Stimulated activated effector memory CD8-positive, alpha-beta T cell treated with anti-CD3 and anti-CD28 coated beads, Interleukin-12 subunit alpha, Interleukin-12 subunit beta, amount 100 ng/mL, for 72 hours (primary cell): ENCODE data around the gene ZNF217.
"Not testable (repeated sequence)": the region's sequence is repeated elsewhere in the genome, so short reads cannot be mapped to it uniquely, and the experiment has no call there.

ENCODE experiments used
- ATAC-seq: fragments of 150-1000 bp; cut with Tn5 transposase; 2 replicates; pipeline ENCODE4 v1.10.0; 2021
- DNase-seq, 2 donors: peaks; one replicate each; pipeline ENCODE4 v3.0.0; 2021 to 2022; ENCODE audit warnings: low spot score in 2 of 2
- H3K27ac Mint-ChIP-seq: one replicate; pipeline ENCODE4 v1.8.0; 2022; ENCODE audit warnings: mild to moderate bottlenecking, mixed read lengths
- H3K36me3 Mint-ChIP-seq: one replicate; pipeline ENCODE4 v1.8.0; 2022; ENCODE audit warnings: mild to moderate bottlenecking, mixed read lengths
- H3K4me1 Mint-ChIP-seq: one replicate; pipeline ENCODE4 v1.8.0; 2022; ENCODE audit warnings: mixed read lengths
- H3K4me3 Mint-ChIP-seq: one replicate; pipeline ENCODE4 v1.8.0; 2022; ENCODE audit warnings: mild to moderate bottlenecking, mixed read lengths
- H3K9me3 Mint-ChIP-seq: one replicate; pipeline ENCODE4 v1.8.0; 2022; ENCODE audit warnings: mixed read lengths

Gene ZNF217

DNA sequence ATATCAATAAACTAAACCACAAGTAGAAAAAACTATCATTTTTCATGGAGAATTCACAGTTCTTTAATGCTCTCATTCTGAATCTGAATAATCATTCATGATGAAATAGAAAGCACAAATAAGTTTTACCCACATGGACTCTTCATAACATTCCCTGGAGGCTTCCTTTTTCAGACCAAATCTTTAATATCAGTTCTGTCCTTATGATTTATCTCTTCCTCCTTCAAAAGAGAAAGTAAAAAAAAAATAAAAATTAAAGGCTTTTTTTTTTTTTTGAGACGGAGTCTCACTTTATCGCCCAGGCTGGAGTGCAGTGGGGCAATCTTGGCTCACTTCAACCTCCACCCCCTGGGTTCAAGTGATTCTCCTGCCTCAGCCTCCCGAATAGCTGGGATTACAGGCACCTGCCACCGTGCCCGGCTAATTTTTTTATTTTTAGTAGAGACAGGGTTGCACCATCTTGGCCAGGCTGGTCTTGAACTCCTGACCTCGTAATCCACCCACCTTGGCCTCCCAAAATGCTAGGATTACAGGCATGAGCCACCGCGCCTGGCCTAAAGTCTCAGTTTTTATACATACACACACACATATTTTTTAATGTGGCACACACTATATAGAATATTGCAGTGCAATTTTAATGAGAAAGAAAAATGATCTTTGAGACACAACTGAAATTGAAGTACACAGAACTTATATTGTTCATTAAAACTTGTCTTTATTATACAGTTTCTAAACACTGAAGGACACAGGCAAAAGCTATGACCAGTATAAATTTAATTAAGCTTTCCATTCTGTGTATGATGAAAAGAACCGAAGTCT lies 31.9 kb upstream of the ZNF217 start:
- H3K4me3 Mint-ChIP-seq = no peak overlapping the region
- DNase-seq (no peak), ATAC-seq (no peak)
- no peaks in the 10 kb centered on the region for H3K36me3 Mint-ChIP-seq
- H3K4me1 Mint-ChIP-seq = peaks cover 30% of the 10 kb centered on the region
- no peak overlapping the region for H3K27ac Mint-ChIP-seq
- no peaks in the 10 kb centered on the region for H3K9me3 Mint-ChIP-seq

GRCh38 chr20:53624927-53625250 lies 31.2 kb upstream of the ZNF217 start:
- ATAC-seq, H3K4me3 Mint-ChIP-seq, H3K9me3 Mint-ChIP-seq, H3K36me3 Mint-ChIP-seq, DNase-seq, H3K27ac Mint-ChIP-seq: not testable (repeated sequence)
- peaks cover 30% of the 10 kb centered on the region for H3K4me1 Mint-ChIP-seq

GRCh38 chr20:53623454-53624211 lies 30.0 kb upstream of the ZNF217 start:
- no peaks in the 10 kb centered on the region for H3K9me3 Mint-ChIP-seq
- H3K4me3 Mint-ChIP-seq = peak overlapping the region; percentile 61
- H3K27ac Mint-ChIP-seq = peak overlapping the region; percentile 89
- peak; percentile 80 for ATAC-seq
- DNase-seq = no peak
- H3K4me1 Mint-ChIP-seq = peaks cover 30% of the 10 kb centered on the region
- no peaks in the 10 kb centered on the region for H3K36me3 Mint-ChIP-seq

GRCh38 chr20:53623134-53623453 lies 29.5 kb upstream of the ZNF217 start:
- H3K4me3 Mint-ChIP-seq = peak overlapping the region; percentile 61
- DNase-seq = no peak
- ATAC-seq = peak; percentile 26
- peaks cover 30% of the 10 kb centered on the region for H3K4me1 Mint-ChIP-seq
- no peaks in the 10 kb centered on the region for H3K36me3 Mint-ChIP-seq
- H3K27ac Mint-ChIP-seq = peak overlapping the region; percentile 89
- no peaks in the 10 kb centered on the region for H3K9me3 Mint-ChIP-seq

- Mint-ChIP-seq H3K27ac (peak overlapping the region; percentile 89), H3K9me3 (no peaks in the 10 kb centered on the region), H3K4me3 (peak overlapping the region; percentile 61), H3K4me1 (peaks cover 30% of the 10 kb centered on the region), H3K36me3 (no peaks in the 10 kb centered on the region)
- ATAC-seq (no peak), DNase-seq (no peak)
Measured at GRCh38 chr20:53622247-53623133, 28.9 kb upstream of the ZNF217 start.

DNA sequence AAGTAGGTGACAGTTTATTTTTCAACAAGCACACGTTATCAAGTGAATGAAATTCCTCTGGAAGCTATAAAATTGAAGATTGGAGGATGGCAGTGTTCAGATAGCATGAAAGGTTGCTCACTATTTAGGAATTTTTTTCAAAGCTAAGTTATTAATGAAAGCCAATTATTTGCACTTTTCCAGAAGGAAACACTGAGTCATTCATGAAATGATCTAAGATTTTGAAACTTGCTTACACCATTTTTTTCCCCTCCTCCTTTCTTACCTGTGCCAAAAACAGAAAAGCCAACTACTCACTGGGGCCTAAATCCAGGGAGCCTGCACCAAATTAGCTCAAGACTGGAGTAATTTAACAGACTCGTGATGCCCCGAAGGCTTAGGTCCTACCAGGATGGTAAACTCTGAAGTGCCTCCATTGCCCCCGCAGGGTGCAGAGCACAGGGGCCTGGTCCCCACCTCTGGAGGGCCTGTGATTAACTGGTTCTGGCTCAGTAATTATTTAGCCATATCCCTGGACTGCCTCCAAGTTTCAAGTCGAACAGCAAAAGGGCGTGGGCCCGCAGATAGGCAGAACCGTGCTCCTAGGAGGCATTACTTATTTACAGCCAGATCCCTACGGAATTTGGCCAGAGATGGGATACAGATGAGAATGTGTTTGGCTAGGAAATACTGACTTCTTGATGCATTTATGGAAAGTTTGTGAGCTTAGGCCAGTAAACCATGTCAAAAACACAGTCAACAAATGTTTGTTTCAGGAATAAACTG lies 28.0 kb upstream of the ZNF217 start:
- Mint-ChIP-seq H3K9me3 (no peaks in the 10 kb centered on the region), H3K27ac (peak overlapping the region; percentile 89), H3K36me3 (no peaks in the 10 kb centered on the region), H3K4me1 (peaks cover 30% of the 10 kb centered on the region), H3K4me3 (peak overlapping the region; percentile 61)
- ATAC-seq = peak; percentile 13
- no peak for DNase-seq

GRCh38 chr20:53618490-53619000 lies 24.9 kb upstream of the ZNF217 start:
- not testable (repeated sequence) for H3K36me3 Mint-ChIP-seq, ATAC-seq, DNase-seq, H3K27ac Mint-ChIP-seq, H3K4me3 Mint-ChIP-seq, H3K9me3 Mint-ChIP-seq
- peaks cover 24% of the 10 kb centered on the region for H3K4me1 Mint-ChIP-seq

- Mint-ChIP-seq H3K9me3 (no peaks in the 10 kb centered on the region), H3K4me1 (peaks cover 20% of the 10 kb centered on the region), H3K4me3 (no peak overlapping the region), H3K27ac (no peak overlapping the region), H3K36me3 (no peaks in the 10 kb centered on the region)
- DNase-seq (no peak), ATAC-seq (no peak)
Measured at GRCh38 chr20:53617791-53618489, 24.3 kb upstream of the ZNF217 start.

DNA sequence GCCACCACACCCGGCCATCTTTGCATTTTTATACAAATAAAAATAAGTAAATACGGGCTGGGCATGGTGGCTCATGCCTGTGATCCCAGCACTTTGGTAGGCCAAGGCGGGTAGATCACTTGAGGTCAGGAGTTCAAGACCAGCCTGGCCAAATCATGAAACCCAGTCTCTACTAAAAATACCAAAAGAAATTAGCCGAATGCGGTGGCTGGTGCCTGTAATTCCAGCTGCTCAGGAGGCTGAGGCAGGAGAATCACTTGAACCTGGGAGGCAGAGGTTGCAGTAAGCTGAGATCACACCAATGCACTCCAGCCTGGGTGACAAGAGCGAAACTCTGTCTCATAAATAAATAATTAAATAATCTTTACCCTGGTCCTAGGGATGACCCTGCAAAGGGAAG lies 22.9 kb upstream of the ZNF217 start:
- not testable (repeated sequence) for DNase-seq, H3K4me3 Mint-ChIP-seq, H3K9me3 Mint-ChIP-seq, H3K36me3 Mint-ChIP-seq, ATAC-seq, H3K27ac Mint-ChIP-seq, H3K4me1 Mint-ChIP-seq

GRCh38 chr20:53613748-53614147 lies 20.1 kb upstream of the ZNF217 start:
- Mint-ChIP-seq H3K9me3 (no peaks in the 10 kb centered on the region), H3K27ac (no peak overlapping the region), H3K4me3 (no peak overlapping the region), H3K4me1 (peaks cover 6% of the 10 kb centered on the region), H3K36me3 (peaks cover 10% of the 10 kb centered on the region)
- DNase-seq (no peak), ATAC-seq (no peak)

- H3K4me3 Mint-ChIP-seq, DNase-seq, H3K9me3 Mint-ChIP-seq, ATAC-seq, H3K27ac Mint-ChIP-seq: not testable (repeated sequence)
- H3K4me1 Mint-ChIP-seq = peaks cover 10% of the 10 kb centered on the region
- H3K36me3 Mint-ChIP-seq = peaks cover 19% of the 10 kb centered on the region
Measured at GRCh38 chr20:53612289-53612688, 18.6 kb upstream of the ZNF217 start.

GRCh38 chr20:53611449-53611894 lies 17.8 kb upstream of the ZNF217 start:
- no peak for ATAC-seq
- Mint-ChIP-seq H3K27ac (no peak overlapping the region), H3K9me3 (no peaks in the 10 kb centered on the region), H3K4me3 (no peak overlapping the region), H3K4me1 (peaks cover 10% of the 10 kb centered on the region), H3K36me3 (peaks cover 19% of the 10 kb centered on the region)
- DNase-seq = no peak

- H3K27ac Mint-ChIP-seq = peak overlapping the region; percentile 96
- ATAC-seq (peak; percentile 83), DNase-seq (peak; percentile 39 to 83)
- H3K4me1 Mint-ChIP-seq = peaks cover 10% of the 10 kb centered on the region
- H3K9me3 Mint-ChIP-seq = no peaks in the 10 kb centered on the region
- H3K36me3 Mint-ChIP-seq = peaks cover 19% of the 10 kb centered on the region
- H3K4me3 Mint-ChIP-seq = peak overlapping the region; percentile 77
Measured at GRCh38 chr20:53609491-53610445, 16.1 kb upstream of the ZNF217 start.
